Natural killer cell treated with Interleukin-12 subunit alpha and Interleukin-12 subunit beta and Interleukin-15 and Interleukin-18, amount 100 ng/mL, for 72 hours (primary cell): ENCODE data around the gene MMP20. TPM values are rescaled to one million over a fixed set of nuclear protein-coding genes. Genes with fewer than 3 reads are reported as not detected.
"Not testable (repeated sequence)": the region's sequence is repeated elsewhere in the genome, so short reads cannot be mapped to it uniquely, and the experiment has no call there.

Experiments
- ATAC-seq, 2 donors: fragments of 150-1000 bp; cut with Tn5 transposase in 1 of 2; sonication (Bioruptor Pico), chemical (Tn5 transposase) in 1 of 2; 2 replicates each; pipeline ENCODE4 v1.10.0; 2021
- DNase-seq: peaks from one replicate; pipeline ENCODE4 v3.0.0; 2022; ENCODE audit warnings: low spot score
- H3K27ac Mint-ChIP-seq, 2 donors: 1 replicate in 1 of 2; 2 replicates in 1 of 2; pipeline ENCODE4 v1.8.0; 2022; ENCODE audit warnings: mixed read lengths in 2 of 2, mild to moderate bottlenecking in 1 of 2, moderate library complexity in 1 of 2
- H3K27me3 Mint-ChIP-seq, 2 donors: 1 replicate in 1 of 2; 2 replicates in 1 of 2; pipeline ENCODE4 v1.8.0; 2022; ENCODE audit warnings: mixed read lengths in 2 of 2
- H3K36me3 Mint-ChIP-seq: one replicate; pipeline ENCODE4 v1.8.0; 2022; ENCODE audit warnings: mixed read lengths
- H3K4me1 Mint-ChIP-seq, 2 donors: 1 replicate in 1 of 2; 2 replicates in 1 of 2; pipeline ENCODE4 v1.8.0; 2022; ENCODE audit warnings: low read depth in 2 of 2, mixed read lengths in 2 of 2, mild to moderate bottlenecking in 1 of 2
- H3K4me3 Mint-ChIP-seq: one replicate; pipeline ENCODE4 v1.8.0; 2022; ENCODE audit warnings: mixed read lengths
- H3K9me3 Mint-ChIP-seq: 2 replicates; pipeline ENCODE4 v1.8.0; 2022; ENCODE audit warnings: mixed read lengths
- total RNA-seq, 2 donors: library from RNA; stranded (reverse); gene quantifications; one replicate each; pipeline ENCODE4 v1.2.3, GENCODE V29; 2022

Gene MMP20
- total RNA-seq, 2 donors from 2014 or later, result not detected

DNA sequence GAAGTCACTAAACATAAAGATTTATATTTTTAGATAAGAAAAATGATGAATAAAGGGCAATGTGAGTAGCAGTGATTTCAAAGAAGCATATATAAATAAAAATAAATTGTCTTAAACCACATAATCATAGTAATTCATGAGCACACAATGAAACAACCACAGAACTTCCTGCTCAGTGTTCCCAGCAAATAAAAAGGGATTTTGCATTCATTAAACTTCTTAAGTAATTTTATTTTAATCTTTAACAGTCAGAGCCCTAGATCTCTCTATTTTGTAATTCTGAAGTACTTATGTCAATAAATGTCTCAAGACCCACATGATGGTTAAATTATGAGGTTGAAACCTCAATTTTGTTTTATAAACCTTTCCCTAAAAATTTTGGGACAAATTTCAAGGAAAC, 14.5 kb upstream of the MMP20 start:
- H3K27ac Mint-ChIP-seq, result no peak overlapping the region
- H3K9me3 Mint-ChIP-seq, result no peaks in the 10 kb centered on the region
- peaks cover 19 to 23% of the 10 kb centered on the region in 2 donors for H3K27me3 Mint-ChIP-seq
- no peak for ATAC-seq
- no peaks in the 10 kb centered on the region for H3K4me1 Mint-ChIP-seq
- H3K4me3 Mint-ChIP-seq, result no peak overlapping the region
- no peak for DNase-seq
- no peaks in the 10 kb centered on the region for H3K36me3 Mint-ChIP-seq

DNA sequence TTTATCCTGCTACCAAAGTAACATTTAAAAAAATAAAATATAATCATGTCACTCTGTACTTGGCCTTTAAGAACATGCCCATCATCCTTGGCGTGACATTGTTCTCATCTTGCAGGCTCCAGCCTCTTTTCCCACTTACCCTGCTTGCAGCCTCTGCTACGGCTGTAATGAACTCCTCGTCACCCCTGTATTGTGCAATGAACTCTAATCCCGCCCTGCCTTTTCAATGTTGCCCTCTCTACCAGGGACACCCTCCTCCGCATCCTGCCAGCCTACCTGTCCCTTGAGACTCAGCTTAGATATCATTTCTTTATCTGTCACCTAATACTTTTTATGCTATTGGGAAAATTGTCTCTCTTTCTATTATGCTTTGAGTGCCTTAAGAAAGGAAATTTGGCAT, 12.6 kb upstream of the MMP20 start:
- no peak for DNase-seq
- Mint-ChIP-seq H3K36me3 (no peaks in the 10 kb centered on the region), H3K4me3 (no peak overlapping the region), H3K27ac (no peak overlapping the region), H3K9me3 (no peaks in the 10 kb centered on the region), H3K4me1 (no peaks in the 10 kb centered on the region), H3K27me3 (peaks cover 19 to 20% of the 10 kb centered on the region in 2 donors)
- no peak for ATAC-seq

DNA sequence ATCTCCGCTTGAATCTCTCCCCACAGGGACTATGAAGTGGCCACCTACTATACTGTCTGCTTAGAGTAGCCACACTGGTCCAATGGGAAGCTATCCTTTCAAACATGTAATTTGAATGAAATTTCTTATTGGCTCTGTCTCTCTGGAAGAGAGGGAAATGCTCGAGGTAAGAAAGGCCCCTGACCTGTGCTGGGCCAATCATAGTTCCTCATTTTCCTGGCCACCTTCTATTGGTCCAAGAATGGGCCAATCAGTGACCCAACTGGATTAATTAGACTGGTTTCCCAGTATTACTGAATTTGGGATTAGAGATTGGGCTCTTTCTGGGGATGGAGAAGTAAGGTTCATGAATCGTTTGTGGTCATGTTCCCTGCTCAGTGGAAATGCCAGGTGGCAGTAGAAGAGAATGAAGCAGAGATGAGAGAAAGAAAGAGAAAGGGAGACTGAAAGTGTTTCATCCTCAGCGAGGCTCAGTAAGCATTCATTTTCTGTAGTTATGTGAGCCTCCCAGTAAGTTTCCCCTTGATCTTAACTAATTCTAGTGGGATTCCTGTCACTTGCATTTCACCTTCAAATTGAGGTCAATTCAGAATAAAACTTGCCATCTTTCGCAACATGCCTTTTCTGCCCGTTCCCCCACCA, 8.4 kb upstream of the MMP20 start:
- Mint-ChIP-seq H3K27me3 (peaks cover 14 to 36% of the 10 kb centered on the region in 2 donors), H3K27ac (no peak overlapping the region), H3K4me1 (no peaks in the 10 kb centered on the region), H3K36me3 (no peaks in the 10 kb centered on the region), H3K9me3 (no peaks in the 10 kb centered on the region), H3K4me3 (no peak overlapping the region)
- DNase-seq (no peak), ATAC-seq (no peak)

DNA sequence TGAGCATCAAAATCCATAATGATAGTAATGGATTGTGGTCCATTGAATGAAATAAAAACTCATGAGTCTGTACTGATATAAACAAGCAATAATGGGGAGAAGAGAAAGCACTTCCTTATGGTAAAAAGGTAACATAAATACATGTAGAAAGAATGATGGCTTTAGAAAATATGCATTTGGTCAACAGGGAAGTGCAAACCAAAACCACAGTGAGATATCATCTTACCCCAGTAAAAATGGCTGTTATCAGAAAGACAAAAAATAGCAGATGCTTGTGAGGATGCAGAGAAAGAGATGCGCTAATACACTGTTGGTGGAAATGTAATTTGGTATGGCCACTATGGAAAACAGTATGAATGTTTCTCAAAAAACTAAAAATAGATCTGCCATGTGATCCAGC, 6.9 kb upstream of the MMP20 start:
- Mint-ChIP-seq H3K27ac (no peak overlapping the region), H3K36me3 (no peaks in the 10 kb centered on the region), H3K4me1 (no peaks in the 10 kb centered on the region), H3K4me3 (no peak overlapping the region), H3K27me3 (peaks cover 9 to 35% of the 10 kb centered on the region in 2 donors), H3K9me3 (no peaks in the 10 kb centered on the region)
- ATAC-seq (no peak), DNase-seq (no peak)

DNA sequence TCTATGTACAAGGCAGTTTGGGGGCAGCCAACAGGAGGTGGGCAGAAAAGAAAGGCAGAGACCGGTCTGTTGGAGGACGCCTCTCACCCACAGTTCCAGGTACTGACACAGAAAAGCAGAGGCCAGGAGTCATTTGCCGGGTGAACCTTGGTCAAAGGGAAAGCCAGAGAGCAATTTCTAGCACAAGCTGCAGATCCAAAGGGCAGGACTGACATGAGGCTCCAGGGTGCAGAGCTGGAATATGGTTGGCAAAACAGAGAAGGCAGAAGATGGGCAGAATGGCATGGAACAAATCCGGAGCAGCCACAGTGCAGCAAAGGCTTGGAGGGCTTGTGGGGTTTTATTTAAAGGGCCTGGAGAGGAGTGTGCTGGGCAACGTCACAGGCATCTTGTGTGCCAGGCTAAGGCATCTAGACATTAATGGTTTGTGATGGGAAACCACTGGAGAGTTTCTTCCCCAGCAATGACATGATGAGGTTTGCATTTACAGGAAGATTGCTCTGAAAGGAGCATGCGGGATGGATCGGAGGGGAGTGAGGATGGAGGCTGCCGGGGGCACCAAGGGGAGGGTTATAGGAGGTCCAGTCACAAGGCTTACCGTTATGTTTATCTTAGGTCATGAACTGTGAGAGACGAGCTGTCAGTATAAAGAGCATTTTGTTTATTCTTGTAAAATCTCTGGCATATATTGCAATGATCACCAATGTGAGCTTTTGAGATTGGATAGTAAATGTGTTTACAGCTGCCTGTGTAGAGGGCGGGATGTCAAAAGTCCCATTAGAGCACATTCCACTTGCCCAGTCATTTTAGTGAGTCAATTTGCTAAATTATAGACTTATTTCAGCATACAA, 5.7 kb upstream of the MMP20 start:
- H3K4me1 Mint-ChIP-seq, result no peaks in the 10 kb centered on the region
- H3K4me3 Mint-ChIP-seq, result no peak overlapping the region
- no peak for DNase-seq
- H3K36me3 Mint-ChIP-seq, result no peaks in the 10 kb centered on the region
- no peak for ATAC-seq
- H3K9me3 Mint-ChIP-seq, result no peaks in the 10 kb centered on the region
- H3K27ac Mint-ChIP-seq, result no peak overlapping the region
- H3K27me3 Mint-ChIP-seq, result peaks cover 8 to 33% of the 10 kb centered on the region in 2 donors

DNA sequence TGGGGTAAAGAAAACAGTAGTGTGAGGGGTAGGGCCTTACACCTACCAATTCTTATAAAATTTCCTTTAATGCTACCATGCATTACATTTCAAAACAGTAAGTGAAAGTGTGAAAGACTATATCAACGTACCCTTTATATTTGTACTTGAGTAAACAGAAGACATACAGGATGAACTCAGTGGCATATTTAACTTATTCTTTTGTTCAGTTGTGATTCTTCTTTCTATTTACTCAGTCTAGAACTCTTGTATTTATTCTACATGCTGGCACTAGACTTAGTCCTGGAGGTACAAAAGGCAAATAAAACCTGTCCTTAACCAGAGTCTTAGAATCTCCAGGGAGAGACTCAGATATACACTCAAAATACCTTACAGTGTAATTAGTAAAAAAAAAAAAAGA, 4.8 kb upstream of the MMP20 start:
- H3K9me3 Mint-ChIP-seq, H3K27ac Mint-ChIP-seq, DNase-seq, H3K36me3 Mint-ChIP-seq, H3K4me3 Mint-ChIP-seq, ATAC-seq, H3K4me1 Mint-ChIP-seq: not testable (repeated sequence)
- peaks cover 6 to 32% of the 10 kb centered on the region in 2 donors for H3K27me3 Mint-ChIP-seq

DNA sequence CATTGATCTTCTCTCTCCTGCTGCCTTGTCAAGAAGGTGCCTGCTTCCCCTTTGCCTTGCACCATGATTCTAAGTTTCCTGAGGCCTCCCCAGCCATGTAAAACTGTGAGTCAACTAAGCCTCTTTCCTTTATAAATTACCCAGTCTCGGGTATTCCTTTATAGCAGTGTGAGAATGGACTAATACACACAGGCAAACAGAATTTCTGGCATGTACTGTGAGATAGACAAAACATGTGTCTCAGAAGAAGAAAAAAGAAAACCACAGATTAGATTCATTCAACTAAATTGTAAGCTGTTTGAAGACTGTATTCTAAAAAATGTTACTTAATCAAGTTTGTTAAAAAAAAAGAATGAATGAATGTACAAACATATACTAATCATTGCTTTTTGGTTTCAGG, 1.5 kb upstream of the MMP20 start:
- no peaks in the 10 kb centered on the region for H3K4me1 Mint-ChIP-seq
- no peaks in the 10 kb centered on the region for H3K36me3 Mint-ChIP-seq
- no peaks in the 10 kb centered on the region for H3K9me3 Mint-ChIP-seq
- no peak for DNase-seq
- H3K27ac Mint-ChIP-seq, result no peak overlapping the region
- H3K4me3 Mint-ChIP-seq, result no peak overlapping the region
- peaks cover 8 to 37% of the 10 kb centered on the region in 2 donors for H3K27me3 Mint-ChIP-seq
- no peak for ATAC-seq

DNA sequence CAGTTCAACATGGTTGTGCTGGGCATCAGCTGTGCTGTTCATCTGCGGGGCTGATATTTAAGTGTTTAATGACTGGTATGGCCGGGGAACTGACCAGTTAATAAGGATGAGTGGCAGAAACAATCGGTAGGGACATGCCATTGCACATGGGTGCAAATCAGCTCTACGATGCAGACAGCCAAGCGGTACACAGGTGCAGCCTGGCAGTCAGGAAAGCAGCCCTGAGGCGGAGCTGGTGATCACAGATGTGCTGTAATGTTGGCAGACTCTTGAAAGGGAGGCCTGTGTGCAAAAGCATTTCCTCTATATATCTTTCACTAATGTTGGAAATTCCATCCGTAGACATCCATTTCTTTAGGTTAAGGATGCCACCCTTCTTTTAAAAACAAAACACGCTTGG, 1.1 kb downstream of the MMP20 start:
- Mint-ChIP-seq H3K27ac (no peak overlapping the region), H3K27me3 (peaks cover 14 to 30% of the 10 kb centered on the region in 2 donors), H3K4me1 (peaks cover 7% of the 10 kb centered on the region in 2 donors), H3K9me3 (no peaks in the 10 kb centered on the region), H3K36me3 (no peaks in the 10 kb centered on the region), H3K4me3 (no peak overlapping the region)
- ATAC-seq, result no peak
- DNase-seq, result no peak

DNA sequence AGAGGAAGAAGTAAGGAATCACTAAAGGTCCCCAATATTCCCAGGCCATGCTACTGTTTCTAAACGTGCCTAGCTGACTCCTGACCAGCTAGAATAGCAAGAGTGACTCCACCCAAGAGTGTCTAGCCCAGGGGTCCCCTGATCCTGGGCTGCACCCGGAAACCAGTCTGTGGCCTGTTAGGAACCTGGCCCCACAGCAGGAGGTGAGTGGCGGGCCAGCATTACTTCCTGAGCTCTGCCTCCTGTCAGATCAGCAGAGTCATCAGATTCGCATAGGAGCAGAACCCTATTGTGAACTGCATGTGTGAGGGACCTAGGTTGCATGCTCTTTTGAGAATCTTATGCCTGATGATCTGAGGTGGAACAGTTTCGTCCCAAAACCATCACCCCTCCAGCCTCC, 2.0 kb downstream of the MMP20 start:
- H3K4me1 Mint-ChIP-seq, result peaks cover 7% of the 10 kb centered on the region in 2 donors
- no peak overlapping the region for H3K27ac Mint-ChIP-seq
- H3K4me3 Mint-ChIP-seq, result no peak overlapping the region
- H3K36me3 Mint-ChIP-seq, result no peaks in the 10 kb centered on the region
- DNase-seq (no peak), ATAC-seq (no peak)
- no peaks in the 10 kb centered on the region for H3K9me3 Mint-ChIP-seq
- H3K27me3 Mint-ChIP-seq, result peaks cover 14 to 25% of the 10 kb centered on the region in 2 donors

DNA sequence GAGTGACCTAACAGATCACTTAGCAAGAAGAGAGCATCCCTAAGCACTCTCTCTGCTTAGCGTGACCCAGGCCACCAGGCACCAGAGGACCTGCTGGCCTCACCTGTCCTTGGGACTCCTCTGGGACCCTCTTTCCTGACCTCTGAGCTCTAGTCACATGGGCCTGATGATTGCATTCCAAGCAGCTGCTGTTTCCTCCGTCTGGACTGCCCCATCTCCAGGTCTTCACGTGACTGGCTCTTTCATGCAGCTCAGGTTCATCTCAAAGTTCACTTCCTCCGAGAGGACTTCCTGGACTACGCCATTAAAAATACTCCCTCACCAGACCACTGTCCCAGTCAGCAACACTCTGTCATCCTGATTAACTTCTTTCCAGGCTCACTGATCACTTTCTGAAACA, 2.9 kb downstream of the MMP20 start:
- Mint-ChIP-seq H3K27me3 (peaks cover 14 to 18% of the 10 kb centered on the region in 2 donors), H3K9me3 (no peaks in the 10 kb centered on the region), H3K4me1 (peaks cover 7% of the 10 kb centered on the region in 2 donors), H3K4me3 (no peak overlapping the region), H3K27ac (peak overlapping the region in 1 of 2 donors; percentile 1), H3K36me3 (no peaks in the 10 kb centered on the region)
- ATAC-seq (no peak), DNase-seq (no peak)

DNA sequence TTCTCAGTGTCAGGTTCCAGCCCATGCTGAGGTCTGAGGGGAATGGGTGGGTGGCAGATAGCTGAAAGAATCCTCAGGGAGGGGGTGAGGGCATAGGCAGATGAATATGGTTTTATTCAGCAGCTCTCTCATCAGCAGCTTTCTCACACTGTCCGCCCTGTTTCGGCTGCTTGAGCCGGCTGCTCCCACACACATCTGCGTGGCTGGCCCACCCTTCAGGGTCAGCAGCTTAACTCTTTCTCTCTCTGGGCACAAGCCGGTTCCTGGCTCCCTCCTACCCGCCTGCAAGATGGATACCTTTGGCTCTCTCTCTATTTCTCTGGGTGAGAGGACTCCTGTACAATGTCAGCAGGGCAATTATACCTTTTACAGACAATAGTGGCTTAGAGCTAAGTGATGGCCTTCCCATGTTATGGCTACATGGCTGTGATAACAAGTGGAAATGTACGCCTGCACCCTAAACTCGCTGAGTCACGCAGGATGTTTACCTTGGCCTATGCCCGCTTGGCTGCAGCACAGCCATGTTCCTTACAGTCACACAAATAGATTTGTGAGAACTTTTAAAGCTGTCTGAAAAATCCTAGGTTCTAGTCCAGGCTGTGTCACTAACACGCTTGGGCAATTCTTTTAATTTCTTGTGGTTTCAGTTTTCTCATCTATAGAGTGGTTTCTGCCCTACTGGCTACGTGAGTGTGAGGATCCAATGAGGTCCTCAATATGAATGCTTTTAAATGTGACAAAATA, 4.1 kb downstream of the MMP20 start:
- DNase-seq (no peak), ATAC-seq (peak; percentile 45 to 59)
- H3K4me1 Mint-ChIP-seq, result peaks cover 7% of the 10 kb centered on the region in 2 donors
- no peak overlapping the region for H3K4me3 Mint-ChIP-seq
- peak overlapping the region in 1 of 2 donors; percentile 73 for H3K27ac Mint-ChIP-seq
- no peaks in the 10 kb centered on the region for H3K9me3 Mint-ChIP-seq
- H3K36me3 Mint-ChIP-seq, result no peaks in the 10 kb centered on the region
- H3K27me3 Mint-ChIP-seq, result peaks cover 11% of the 10 kb centered on the region in 2 donors

DNA sequence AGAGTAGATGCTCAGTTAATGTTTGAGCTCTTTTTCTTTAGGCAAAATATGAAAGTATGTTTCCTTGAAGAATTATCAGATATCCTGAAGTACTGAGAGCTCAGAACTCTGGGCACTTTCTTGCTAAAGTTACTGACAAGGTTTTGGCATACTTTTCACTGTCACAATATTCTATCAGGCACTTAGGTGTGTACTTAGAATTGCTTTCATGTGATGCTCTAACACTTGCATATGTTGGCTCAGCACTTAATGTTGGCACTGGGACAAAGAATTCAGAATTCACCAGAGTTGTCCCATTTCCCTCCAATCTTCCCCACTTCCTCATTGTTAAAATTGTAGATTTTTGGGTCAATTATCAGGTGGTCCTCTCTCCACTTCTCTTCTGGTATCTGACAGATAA, 5.0 kb downstream of the MMP20 start:
- ATAC-seq (no peak), DNase-seq (no peak)
- Mint-ChIP-seq H3K4me1 (peaks cover 7% of the 10 kb centered on the region in 2 donors), H3K4me3 (no peak overlapping the region), H3K27ac (no peak overlapping the region), H3K27me3 (peaks cover 11 to 14% of the 10 kb centered on the region in 2 donors), H3K9me3 (no peaks in the 10 kb centered on the region), H3K36me3 (no peaks in the 10 kb centered on the region)

DNA sequence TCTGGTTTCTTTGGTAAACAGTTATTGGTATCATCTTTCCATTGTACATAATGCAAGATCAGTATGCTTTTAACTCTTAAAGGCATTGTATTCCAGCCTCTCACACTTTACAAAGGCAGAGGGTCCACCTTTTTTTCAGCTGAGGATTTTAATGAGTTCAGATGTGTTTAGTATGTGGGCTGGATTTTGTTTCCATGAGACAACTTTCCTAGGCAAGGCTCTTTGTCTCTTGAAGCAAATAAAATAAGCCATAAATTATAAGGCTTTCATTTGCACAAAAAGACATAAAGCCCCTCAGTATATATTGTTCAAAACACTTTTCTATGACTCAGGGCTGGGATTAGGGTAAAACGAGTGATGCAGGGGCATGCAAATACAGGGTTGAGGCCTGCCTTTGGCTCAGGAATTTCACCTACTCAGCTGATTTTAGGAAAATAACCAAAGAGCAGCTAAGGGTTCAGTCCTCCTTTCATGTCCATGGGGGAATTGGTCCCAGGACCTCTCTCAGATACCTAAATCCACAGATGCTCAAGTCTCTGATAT, 7.6 kb downstream of the MMP20 start:
- no peak overlapping the region for H3K4me3 Mint-ChIP-seq
- no peak overlapping the region for H3K27ac Mint-ChIP-seq
- H3K4me1 Mint-ChIP-seq, result peaks cover 7% of the 10 kb centered on the region in 2 donors
- DNase-seq (no peak), ATAC-seq (no peak)
- H3K27me3 Mint-ChIP-seq, result peaks cover 5 to 11% of the 10 kb centered on the region in 2 donors
- H3K36me3 Mint-ChIP-seq, result no peaks in the 10 kb centered on the region
- H3K9me3 Mint-ChIP-seq, result no peaks in the 10 kb centered on the region
